K562 (cell line): Measurements from ENCODE around the gene GRIK1. TPM values are rescaled to one million over a fixed set of nuclear protein-coding genes. Genes with fewer than 3 reads are reported as not detected.

Source experiments
- ATAC-seq: fragments of 200-7000 bp; cut with Tn5 transposase; 3 replicates; pipeline ENCODE4 v1.9.1; 2020; ENCODE audit warnings: moderate library complexity
- BruUV-seq: library from RNA; stranded (reverse); fragments of 400-500 nt; replicated peaks from 2 replicates; lab custom pipeline; 2021; lab: Mats Ljungman, UMichigan
- CTCF ChIA-PET: fragments of 300-600 bp; formaldehyde crosslinking; extraction: SDS; loops from one replicate; lab custom pipeline; 2021; ENCODE audit warnings: low intra/inter-chr PET ratio; lab: Yijun Ruan, JAX
- POLR2A ChIA-PET: fragments of 300-600, 350-650 bp; sonication (Branson Sonifier 250); formaldehyde crosslinking; extraction: SDS; loops from one replicate; lab custom pipeline; 2021; ENCODE audit warnings: antibody characterized with exemption, inconsistent platforms; lab: Yijun Ruan, JAX
- DNase-seq, 4 experiments: peaks; one replicate each; pipeline versions ENCODE4 v3.0.0 to v3.0.0-alpha.2; 2011 to 2018; ENCODE audit warnings: low spot score in 3 of 4, mixed read lengths in 3 of 4; ENCODE audit errors: extremely low read depth in 1 of 4
- FAIRE-seq: peaks from 2 replicates; lab custom pipeline; 2011; peaks lifted over from hg19 to GRCh38; lab: Jason Lieb, UNC
- H2AFZ ChIP-seq: 2 replicates; pipeline ENCODE4 v1.6.0; 2011; ENCODE audit warnings: low read depth, low read length, control low read depth, inconsistent platforms
- H3K27ac ChIP-seq: fragments of 200-600 bp; 3 replicates; pipeline ENCODE4 v1.8.0; 2011; ENCODE audit warnings: low read depth, mild to moderate bottlenecking, control low read depth, inconsistent platforms, low read length, moderate library complexity, mixed read lengths; ENCODE audit errors: extremely low read depth
- H3K27me3 ChIP-seq, 2 experiments: fragments of 300-600 bp in 1 of 2; 2 replicates in 1 of 2; 3 replicates in 1 of 2; pipeline versions ENCODE4 v1.6.0 to v1.8.0; 2011; ENCODE audit warnings: inconsistent platforms in 2 of 2, low read length in 2 of 2, mild to moderate bottlenecking in 1 of 2, mixed read lengths in 1 of 2, moderate library complexity in 1 of 2; ENCODE audit not compliant: control insufficient read depth in 2 of 2, insufficient read depth in 2 of 2
- H3K36me3 ChIP-seq: fragments of 300-600 bp; 3 replicates; pipeline ENCODE4 v1.8.0; 2011; ENCODE audit warnings: mild to moderate bottlenecking, low read length, inconsistent platforms; ENCODE audit not compliant: control insufficient read depth, insufficient read depth
- H3K4me1 ChIP-seq, 2 experiments: fragments of 200-600 bp in 1 of 2; replicated peaks in 1 of 2; 2 replicates in 1 of 2; 3 replicates in 1 of 2; pipeline versions ENCODE4 v1.5.1 to v1.8.0; 2011; ENCODE audit warnings: inconsistent platforms in 2 of 2, low read length in 2 of 2, mild to moderate bottlenecking in 1 of 2, mixed read lengths in 1 of 2, moderate library complexity in 1 of 2; ENCODE audit not compliant: control insufficient read depth in 2 of 2, insufficient read depth in 2 of 2
- H3K4me2 ChIP-seq: 2 replicates; pipeline ENCODE4 v1.6.1; 2011; ENCODE audit warnings: low read length, control low read depth, inconsistent platforms, mixed read lengths; ENCODE audit not compliant: insufficient read depth
- H3K4me3 ChIP-seq: fragments of 200-600 bp; sonication (generic), shearing (Covaris generic); 2 replicates; pipeline ENCODE4 v1.5.1; 2016; ENCODE audit warnings: control low read depth, inconsistent platforms
- H3K79me2 ChIP-seq: fragments of 200-600 bp; 3 replicates; pipeline ENCODE4 v1.8.0; 2011; ENCODE audit warnings: low read length, inconsistent platforms; ENCODE audit not compliant: control insufficient read depth, insufficient read depth
- H3K9ac ChIP-seq, 2 experiments: 2 replicates each; pipeline versions ENCODE4 v1.6.0 to v1.6.1; 2011; ENCODE audit warnings: low read depth in 2 of 2, low read length in 2 of 2, control low read depth in 1 of 2, inconsistent platforms in 1 of 2, mild to moderate bottlenecking in 1 of 2, mixed read lengths in 1 of 2; ENCODE audit not compliant: insufficient read depth in 1 of 2
- H3K9me1 ChIP-seq: one replicate; pipeline ENCODE4 v1.6.0; 2011; ENCODE audit warnings: inconsistent platforms, mild to moderate bottlenecking, low read length, moderate library complexity; ENCODE audit not compliant: control insufficient read depth, insufficient read depth
- H3K9me3 ChIP-seq: replicated peaks from 2 replicates; pipeline ENCODE4 v1.5.1; 2011; ENCODE audit warnings: low read depth, low read length, inconsistent platforms; ENCODE audit not compliant: control insufficient read depth, insufficient read depth
- H4K20me1 ChIP-seq: replicated peaks from 2 replicates; pipeline ENCODE4 v1.6.1; 2011; ENCODE audit warnings: low read length, inconsistent platforms, mixed read lengths; ENCODE audit not compliant: control insufficient read depth, insufficient read depth
- BRCA1 ChIP-seq, 2 experiments: fragments of 450-650 bp in 1 of 2; sonication (generic) in 1 of 2; formaldehyde crosslinking in 1 of 2; IDR thresholded peaks; 2 replicates each; pipeline versions ENCODE4 v1.5.0 to v1.6.1; 2017 to 2020; ENCODE audit warnings: mild to moderate bottlenecking in 1 of 2, missing genetic modification reagents in 1 of 2
- DIDO1 ChIP-seq: fragments of 450-650 bp; IDR thresholded peaks from 2 replicates; pipeline ENCODE4 v1.6.1; 2016; ENCODE audit warnings: low read depth, missing biosample characterization, missing genetic modification characterization
- EHMT2 ChIP-seq: fragments of 450-650 bp; IDR thresholded peaks from 2 replicates; pipeline ENCODE4 v1.6.1; 2018; ENCODE audit warnings: antibody characterized with exemption
- GABPA ChIP-seq: fragments of 200-800 bp; sonication (Bioruptor generic); conservative IDR thresholded peaks from 2 replicates; pipeline ENCODE4 v1.6.1; 2016; ENCODE audit warnings: low read depth, missing genetic modification characterization, missing compliant biosample characterization
- ILK ChIP-seq: fragments of 450-650 bp; IDR thresholded peaks from 2 replicates; pipeline ENCODE4 v1.6.1; 2016; ENCODE audit warnings: missing genetic modification characterization, low read depth, mild to moderate bottlenecking, missing compliant biosample characterization, moderate library complexity, borderline replicate concordance
- MAFF ChIP-seq: IDR thresholded peaks from 2 replicates; pipeline ENCODE4 v1.6.1; 2012; ENCODE audit warnings: low read length, improper control_type of control experiment
- MCM7 ChIP-seq, 2 experiments: fragments of 450-650 bp; IDR thresholded peaks; 2 replicates each; pipeline ENCODE4 v1.6.1; 2016 to 2018
- POLR2B ChIP-seq: fragments of 450-650 bp; IDR thresholded peaks from 2 replicates; pipeline ENCODE4 v1.6.1; 2018; ENCODE audit warnings: low read depth; ENCODE audit not compliant: partially characterized antibody
- PTBP1 ChIP-seq: fragments of 200-400 bp; formaldehyde crosslinking; IDR thresholded peaks from 2 replicates; pipeline ENCODE4 v1.6.1; 2017; ENCODE audit warnings: low read depth, low read length
- SNIP1 ChIP-seq: fragments of 450-650 bp; IDR thresholded peaks from 2 replicates; pipeline ENCODE4 v1.7.1; 2017; ENCODE audit warnings: low read depth, mild to moderate bottlenecking
- ZNF507 ChIP-seq: conservative IDR thresholded peaks from 2 replicates; pipeline ENCODE4 v1.6.1; 2017; ENCODE audit warnings: missing genetic modification characterization, missing compliant biosample characterization
- ZNF79 ChIP-seq: fragments of 250-450 bp; sonication (Bioruptor Pico); IDR thresholded peaks from 2 replicates; pipeline ENCODE4 v1.4.0; 2020; ENCODE audit warnings: low read depth, mild to moderate bottlenecking, moderate library complexity
- WGBS: fragments of 100-300 bp; shearing (Covaris generic); methylation state at CpG from one replicate; pipeline ENCODE4 v1.1.6; 2016; ENCODE audit warnings: low coverage, mixed read lengths; ENCODE audit not compliant: insufficient coverage; ENCODE audit errors: missing lambda C conversion rate; 5-methylcytosine and 5-hydroxymethylcytosine counted together
- in situ Hi-C: fragments of 300-500 bp; cut with MboI; formaldehyde crosslinking; loops from 4 replicates; pipeline ENCODE4 v1.15.0; 2018; ENCODE audit warnings: inconsistent platforms, mixed read lengths
- intact Hi-C: fragments of 100-400 bp; cut with micrococcal nuclease; formaldehyde crosslinking; loops from 2 replicates; pipeline ENCODE4 v1.14.2; 2022
- polyA plus RNA-seq, 8 experiments: library from polyadenylated mRNA; depleted of rRNA in 4 of 8; stranded (reverse) in 5 of 8; unstranded in 3 of 8; fragments of >200 nt; fragmentation: Nextera tagmentation in 2 of 8; fragmentation: Illumina TruSeq in 1 of 8; extraction: Ambion mirVana in 2 of 8; extraction: Trizol in 1 of 8; gene quantifications; 2 replicates each; pipeline versions ENCODE4 v1.2.1 to v1.2.3, GENCODE V29; 2011 to 2014; ENCODE audit warnings: inconsistent platforms in 1 of 8, missing spikeins in 1 of 8
- total RNA-seq, 7 experiments: library from RNA; depleted of rRNA in 6 of 7; stranded (reverse); fragments of >200 nt in 6 of 7; fragmentation: Illumina TruSeq in 2 of 7; extraction: Trizol in 2 of 7; gene quantifications; 2 replicates each; pipeline versions ENCODE4 v1.2.1 to v1.2.3, GENCODE V29; 2011 to 2021; ENCODE audit warnings: low replicate concordance in 1 of 7
- TF ChIP-seq, protein P1 (sequence below): sonication (generic); formaldehyde crosslinking; IDR thresholded peaks from 2 replicates; pipeline ENCODE4 v1.8.1; 2023; ENCODE audit warnings: mild to moderate bottlenecking, missing genetic modification reagents
- TF ChIP-seq, protein P2 (sequence below): fragments of 450-650 bp; IDR thresholded peaks from 2 replicates; pipeline ENCODE4 v1.6.1; 2016; ENCODE audit warnings: missing biosample characterization, missing genetic modification characterization

The GRIK1 gene
- total and polyA plus RNA-seq, 9 of the 15 experiments (the other 6 are each of a cell fraction or from before 2014, with no cell fraction given): 0.17 to 2.8 (median 0.53) TPM

- TF ChIP-seq GABPA (no peak), ZNF507 (tag) (no peak), ILK (tag) (no peak), MAFF (no peak), POLR2B (no peak)
- TF ChIP-seq, protein P1, sequence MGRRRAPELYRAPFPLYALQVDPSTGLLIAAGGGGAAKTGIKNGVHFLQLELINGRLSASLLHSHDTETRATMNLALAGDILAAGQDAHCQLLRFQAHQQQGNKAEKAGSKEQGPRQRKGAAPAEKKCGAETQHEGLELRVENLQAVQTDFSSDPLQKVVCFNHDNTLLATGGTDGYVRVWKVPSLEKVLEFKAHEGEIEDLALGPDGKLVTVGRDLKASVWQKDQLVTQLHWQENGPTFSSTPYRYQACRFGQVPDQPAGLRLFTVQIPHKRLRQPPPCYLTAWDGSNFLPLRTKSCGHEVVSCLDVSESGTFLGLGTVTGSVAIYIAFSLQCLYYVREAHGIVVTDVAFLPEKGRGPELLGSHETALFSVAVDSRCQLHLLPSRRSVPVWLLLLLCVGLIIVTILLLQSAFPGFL (CRISPR knock-in tag): no peak
- TF ChIP-seq, protein P2, sequence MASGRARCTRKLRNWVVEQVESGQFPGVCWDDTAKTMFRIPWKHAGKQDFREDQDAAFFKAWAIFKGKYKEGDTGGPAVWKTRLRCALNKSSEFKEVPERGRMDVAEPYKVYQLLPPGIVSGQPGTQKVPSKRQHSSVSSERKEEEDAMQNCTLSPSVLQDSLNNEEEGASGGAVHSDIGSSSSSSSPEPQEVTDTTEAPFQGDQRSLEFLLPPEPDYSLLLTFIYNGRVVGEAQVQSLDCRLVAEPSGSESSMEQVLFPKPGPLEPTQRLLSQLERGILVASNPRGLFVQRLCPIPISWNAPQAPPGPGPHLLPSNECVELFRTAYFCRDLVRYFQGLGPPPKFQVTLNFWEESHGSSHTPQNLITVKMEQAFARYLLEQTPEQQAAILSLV (tag): no peak
- TF ChIP-seq, all 486 proteins: peak for 0
Observed at GRCh38 chr21:29490016-29490415, 449.8 kb downstream of the GRIK1 start (continued).

- no peak overlapping the region for H2AFZ ChIP-seq
- in situ Hi-C loops (no loop called here), intact Hi-C loops (no loop called here)
- DNase-seq (no peak), FAIRE-seq (no peak), ATAC-seq (no peak)
- POLR2A ChIA-PET: interaction anchor here (0.6 to 1.0 kb wide), 2 partner anchors 10 to 62 kb away, joined by 4 read pairs; no protein-coding TSS in a partner anchor
- TF ChIP-seq MCM7 (IDR thresholded peaks at IDR 0.05) (no peak), SNIP1 (no peak), EHMT2 (no peak), DIDO1 (tag) (no peak), ZNF79 (CRISPR knock-in tag) (no peak), BRCA1 (IDR thresholded peaks at IDR 0.05) (no peak), BRCA1 (CRISPR knock-in tag; IDR thresholded peaks at IDR 0.05) (no peak), PTBP1 (no peak)
- H3K36me3 ChIP-seq: no peaks in the 10 kb centered on the region
- no peaks in the 10 kb centered on the region; a peak in 1 of 5 replicates for H3K4me1 ChIP-seq
- 0 out of 2 replicates have a peak, but pooled peaks cover 4% of the 10 kb centered on the region for H3K9me3 ChIP-seq
- no peak overlapping the region for H3K27ac ChIP-seq
- no peaks in the 10 kb centered on the region for H3K27me3 ChIP-seq
- no peak overlapping the region for H3K4me3 ChIP-seq
- CTCF ChIA-PET: interaction anchor here (0.9 kb wide), 1 partner anchor 11 kb away, joined by 3 read pairs; no protein-coding TSS in a partner anchor
- no TSS peak for BruUV-seq
- 59% methylated on average over 4 of the region's 4 CpGs for WGBS
- no peak overlapping the region for H3K4me2 ChIP-seq
- H4K20me1 ChIP-seq: no peaks in the 10 kb centered on the region
- H3K9ac ChIP-seq: no peak overlapping the region
- H3K79me2 ChIP-seq: no peaks in the 10 kb centered on the region
- H3K9me1 ChIP-seq: no peaks in the 10 kb centered on the region
Observed at GRCh38 chr21:29487154-29487553, 452.6 kb downstream of the GRIK1 start.
